ENCODE measurements around the gene ZNF19. TPM values are rescaled to one million over a fixed set of nuclear protein-coding genes. Genes with fewer than 3 reads are reported as not detected.

Gene ZNF19
- total RNA-seq (1 to 10 TPM; 5.1 to 6.3 TPM), total RNA-seq (2.3 to 3.7 reads per million in 2 donors)

DNA sequence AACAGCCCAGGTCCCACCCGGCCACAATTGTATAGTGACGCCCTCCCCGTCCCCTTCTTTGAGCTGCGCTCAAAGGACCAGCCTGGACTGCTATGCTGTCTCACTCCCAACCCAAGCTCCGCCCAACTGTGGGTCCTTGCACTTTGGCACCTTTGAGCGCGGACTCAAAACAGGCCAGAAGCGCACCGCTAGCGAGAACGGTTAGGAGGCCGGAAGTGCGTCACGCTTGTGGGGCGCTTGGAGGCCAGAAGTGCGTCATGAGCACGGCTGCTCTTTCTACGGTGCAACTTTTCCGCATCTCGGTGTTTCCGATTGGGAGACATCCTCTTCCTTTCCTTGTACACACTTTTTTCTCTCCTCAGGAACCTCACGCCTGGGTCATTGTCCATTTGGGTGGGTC is at the start of gene ZNF19:
TSS of gene ZNF19 (minus strand) at position 203 of the 400 bp plus-strand sequence. CDS start 7,210 bp downstream, outside the sequence.
- peaks cover 15% of the 10 kb centered on the region for H3K27me3 Mint-ChIP-seq
- no peaks in the 10 kb centered on the region for H3K36me3 Mint-ChIP-seq (ENCODE audit: low read depth)
- H3K9me3 ChIP-seq (ENCODE audit: control insufficient read depth, low read length, poor library complexity, severe bottlenecking) = no peaks in the 10 kb centered on the region
- peaks cover 4% of the 10 kb centered on the region for H3K4me1 Mint-ChIP-seq
- H3K27ac Mint-ChIP-seq = no peak within 1 kb of the TSS
- ATAC-seq (no peak), DNase-seq (no peak)
- H3K4me3 Mint-ChIP-seq = no peak within 1 kb of the TSS

DNA sequence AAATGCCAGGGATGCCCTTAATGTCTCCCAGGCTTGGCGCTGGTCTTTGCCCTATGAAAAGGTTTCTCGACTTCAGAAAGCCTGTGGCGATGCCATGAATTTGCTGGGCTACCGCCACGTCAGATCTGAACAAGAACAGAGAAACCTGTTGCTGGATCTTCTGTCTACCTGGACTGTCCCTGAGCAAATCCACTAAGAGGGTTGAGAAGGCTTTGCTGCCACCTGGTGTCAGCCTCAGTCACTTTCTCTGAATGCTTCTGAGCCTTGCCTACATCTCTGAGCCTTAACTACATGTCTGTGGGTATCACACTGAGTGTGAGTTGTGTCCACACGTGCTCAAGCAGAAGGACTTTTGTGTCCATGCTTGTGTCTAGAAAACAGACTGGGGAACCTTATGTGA is 48.5 kb upstream of the ZNF19 start:
- ATAC-seq (peak; percentile 62), DNase-seq (no peak)
- Mint-ChIP-seq H3K27ac (no peak overlapping the region), H3K4me3 (no peak overlapping the region), H3K4me1 (peaks cover 4% of the 10 kb centered on the region), H3K36me3 (ENCODE audit: low read depth) (no peaks in the 10 kb centered on the region), H3K27me3 (peaks cover 14% of the 10 kb centered on the region)
- no peaks in the 10 kb centered on the region for H3K9me3 ChIP-seq (ENCODE audit: control insufficient read depth, low read length, poor library complexity, severe bottlenecking)

DNA sequence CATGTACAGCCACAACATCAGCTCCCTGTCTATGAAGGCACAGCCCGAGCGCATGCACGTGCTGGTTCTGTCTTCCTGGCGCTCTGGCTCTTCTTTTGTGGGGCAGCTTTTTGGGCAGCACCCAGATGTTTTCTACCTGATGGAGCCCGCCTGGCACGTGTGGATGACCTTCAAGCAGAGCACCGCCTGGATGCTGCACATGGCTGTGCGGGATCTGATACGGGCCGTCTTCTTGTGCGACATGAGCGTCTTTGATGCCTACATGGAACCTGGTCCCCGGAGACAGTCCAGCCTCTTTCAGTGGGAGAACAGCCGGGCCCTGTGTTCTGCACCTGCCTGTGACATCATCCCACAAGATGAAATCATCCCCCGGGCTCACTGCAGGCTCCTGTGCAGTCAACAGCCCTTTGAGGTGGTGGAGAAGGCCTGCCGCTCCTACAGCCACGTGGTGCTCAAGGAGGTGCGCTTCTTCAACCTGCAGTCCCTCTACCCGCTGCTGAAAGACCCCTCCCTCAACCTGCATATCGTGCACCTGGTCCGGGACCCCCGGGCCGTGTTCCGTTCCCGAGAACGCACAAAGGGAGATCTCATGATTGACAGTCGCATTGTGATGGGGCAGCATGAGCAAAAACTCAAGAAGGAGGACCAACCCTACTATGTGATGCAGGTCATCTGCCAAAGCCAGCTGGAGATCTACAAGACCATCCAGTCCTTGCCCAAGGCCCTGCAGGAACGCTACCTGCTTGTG is 47.8 kb upstream of the ZNF19 start:
- Mint-ChIP-seq H3K36me3 (ENCODE audit: low read depth) (no peaks in the 10 kb centered on the region), H3K27ac (no peak overlapping the region), H3K4me1 (no peaks in the 10 kb centered on the region), H3K27me3 (peaks cover 13% of the 10 kb centered on the region), H3K4me3 (no peak overlapping the region)
- DNase-seq (no peak), ATAC-seq (no peak)
- no peaks in the 10 kb centered on the region for H3K9me3 ChIP-seq (ENCODE audit: control insufficient read depth, low read length, poor library complexity, severe bottlenecking)

DNA sequence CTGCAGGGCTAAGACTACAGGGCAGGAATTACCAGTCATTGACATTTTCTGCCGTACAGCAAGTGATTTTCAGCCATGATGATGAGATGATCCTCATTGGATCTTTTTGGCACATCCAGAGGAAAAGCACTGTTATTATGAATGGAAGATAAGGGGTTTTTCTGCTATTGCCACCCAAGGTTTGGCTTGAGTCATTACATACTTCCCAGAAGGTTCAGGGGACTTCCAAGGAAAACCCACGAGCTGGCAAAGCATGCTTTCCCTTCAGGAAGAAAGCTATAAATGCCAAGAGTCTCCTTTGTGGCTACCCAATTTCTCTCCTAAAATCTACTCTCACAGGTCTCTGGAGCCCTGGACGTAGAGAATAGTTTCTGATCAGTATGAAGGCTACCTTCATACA is 43.2 kb upstream of the ZNF19 start:
- DNase-seq (no peak), ATAC-seq (no peak)
- H3K9me3 ChIP-seq (ENCODE audit: control insufficient read depth, low read length, poor library complexity, severe bottlenecking) = no peaks in the 10 kb centered on the region
- Mint-ChIP-seq H3K27ac (no peak overlapping the region), H3K36me3 (ENCODE audit: low read depth) (peaks cover 2% of the 10 kb centered on the region), H3K27me3 (peaks cover 35% of the 10 kb centered on the region), H3K4me1 (no peaks in the 10 kb centered on the region), H3K4me3 (no peak overlapping the region)

DNA sequence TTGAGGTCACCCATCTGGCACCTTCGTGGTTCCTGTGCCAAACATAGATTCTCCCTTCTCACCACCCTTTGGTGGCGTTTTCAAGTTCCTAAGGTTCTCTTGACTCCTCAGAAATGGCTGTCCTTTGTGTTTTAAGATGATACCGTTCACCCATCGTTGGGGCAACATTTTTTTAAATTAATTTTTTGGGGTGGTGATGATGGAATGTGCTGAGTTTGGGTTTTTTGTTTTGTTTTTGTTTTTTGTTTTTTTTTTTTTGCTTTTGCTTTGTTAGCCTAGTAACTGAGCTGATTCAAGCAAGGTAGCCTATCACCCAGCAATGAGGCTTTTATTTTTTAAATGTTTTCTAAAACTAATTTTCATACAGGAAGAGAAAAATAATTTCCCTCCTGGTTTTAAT is 39.7 kb upstream of the ZNF19 start:
- ATAC-seq (no peak), DNase-seq (no peak)
- peaks cover 61% of the 10 kb centered on the region for H3K27me3 Mint-ChIP-seq
- H3K4me3 Mint-ChIP-seq = no peak overlapping the region
- H3K27ac Mint-ChIP-seq = no peak overlapping the region
- H3K4me1 Mint-ChIP-seq = no peaks in the 10 kb centered on the region
- no peaks in the 10 kb centered on the region for H3K9me3 ChIP-seq (ENCODE audit: control insufficient read depth, low read length, poor library complexity, severe bottlenecking)
- H3K36me3 Mint-ChIP-seq (ENCODE audit: low read depth) = peaks cover 4% of the 10 kb centered on the region

DNA sequence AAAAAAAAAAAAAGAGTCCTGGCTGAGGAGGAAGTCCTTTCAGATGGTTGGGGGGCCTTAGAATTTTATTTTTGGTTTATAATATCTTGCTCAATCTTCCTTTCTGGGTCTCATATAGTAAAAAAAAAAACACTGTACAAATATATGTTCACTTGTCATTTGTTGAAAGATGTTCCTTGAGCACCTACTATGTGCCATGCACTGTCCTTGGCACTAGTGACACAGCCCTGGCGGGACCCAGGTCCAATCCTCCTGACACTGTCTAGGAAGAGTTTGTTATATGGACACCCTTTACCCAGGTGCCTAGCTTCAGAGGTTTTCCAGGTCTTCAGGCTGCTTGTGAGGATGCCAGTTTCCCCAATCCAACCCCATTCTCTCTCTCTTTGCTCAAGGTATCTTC is 39.1 kb upstream of the ZNF19 start:
- Mint-ChIP-seq H3K4me1 (no peaks in the 10 kb centered on the region), H3K4me3 (no peak overlapping the region), H3K27ac (no peak overlapping the region), H3K36me3 (ENCODE audit: low read depth) (peaks cover 4% of the 10 kb centered on the region), H3K27me3 (peaks cover 68% of the 10 kb centered on the region)
- no peak for DNase-seq
- ATAC-seq = no peak
- no peaks in the 10 kb centered on the region for H3K9me3 ChIP-seq (ENCODE audit: control insufficient read depth, low read length, poor library complexity, severe bottlenecking)

DNA sequence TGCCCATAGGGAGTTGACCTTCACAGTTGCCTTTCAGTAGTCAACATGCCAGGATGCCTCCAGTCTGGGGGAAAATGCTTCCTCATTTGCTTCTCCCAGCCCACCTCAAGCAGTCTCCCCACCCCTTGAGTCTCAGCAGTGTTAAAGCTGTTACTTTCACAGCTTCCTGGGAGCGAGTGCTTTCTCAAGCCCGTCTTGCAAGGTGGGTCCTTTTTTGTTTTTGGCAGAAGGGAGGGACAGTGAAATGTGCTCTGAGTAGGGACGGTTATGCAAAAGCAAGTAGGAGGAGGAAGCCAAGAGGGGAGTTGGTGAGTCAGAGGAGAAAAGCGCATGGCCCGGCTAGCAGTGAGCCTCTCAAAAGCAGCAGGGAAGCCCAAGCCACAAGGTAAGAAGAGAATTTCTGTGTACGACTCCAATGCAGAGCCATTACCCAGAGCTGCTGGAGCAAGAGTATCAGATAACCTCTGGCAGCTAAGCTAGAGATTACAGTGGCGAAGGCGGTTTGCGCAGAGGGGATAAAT is 37.0 kb upstream of the ZNF19 start, which contains the start of gene CHST4:
TSS of gene CHST4 (plus strand) at position 316 of the 521 bp plus-strand sequence. CDS start 10,252 bp downstream, outside the sequence.
- Mint-ChIP-seq H3K27me3 (peaks cover 75% of the 10 kb centered on the region), H3K4me3 (no peak within 1 kb of the TSS), H3K4me1 (no peaks in the 10 kb centered on the region), H3K36me3 (ENCODE audit: low read depth) (peaks cover 5% of the 10 kb centered on the region), H3K27ac (no peak within 1 kb of the TSS)
- no peak for ATAC-seq
- no peaks in the 10 kb centered on the region for H3K9me3 ChIP-seq (ENCODE audit: control insufficient read depth, low read length, poor library complexity, severe bottlenecking)
- DNase-seq = no peak

DNA sequence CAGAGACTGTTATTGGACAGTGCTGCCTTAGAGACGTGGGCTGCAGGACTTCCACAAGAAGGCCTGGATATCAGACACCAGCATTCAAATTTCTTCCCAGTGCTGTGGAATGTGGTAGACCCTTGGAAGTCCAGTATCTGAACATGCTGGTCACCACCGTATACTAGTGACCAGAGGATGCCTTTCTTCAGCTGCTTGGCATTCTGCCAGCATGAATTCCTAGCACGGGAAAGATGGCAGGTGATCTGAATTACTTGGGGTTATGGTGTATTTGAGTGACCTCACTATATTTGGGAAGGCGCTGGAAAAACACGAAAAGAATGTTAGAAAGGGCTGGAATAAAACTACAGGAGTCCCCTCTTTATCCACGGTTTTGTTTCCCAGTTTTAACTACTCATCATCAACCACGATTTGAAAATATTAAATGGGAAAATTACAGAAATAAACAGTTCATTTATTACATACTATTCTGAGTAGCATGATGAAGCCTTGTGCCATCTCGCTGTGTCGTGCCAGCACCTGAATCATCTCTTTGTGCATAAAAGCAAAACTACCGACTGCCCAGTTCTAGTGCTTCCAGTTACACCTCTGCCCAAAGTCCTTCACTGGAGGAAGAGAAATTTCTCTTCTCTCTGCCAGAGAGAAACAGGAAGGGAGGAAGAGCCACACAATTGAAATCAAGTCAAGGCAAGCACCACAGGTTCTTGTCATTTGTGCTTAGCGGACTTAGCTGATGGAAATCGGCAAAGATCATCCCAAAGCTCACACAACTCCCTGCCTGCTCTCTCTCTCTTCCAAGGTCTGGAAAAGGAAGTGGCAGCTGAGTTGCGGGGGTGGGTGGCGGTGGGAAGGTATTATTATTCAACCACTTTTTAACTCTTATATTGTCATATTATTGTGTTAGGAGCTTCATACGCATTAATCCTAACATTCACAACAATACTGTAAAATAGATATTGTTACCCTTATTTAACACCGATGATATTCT is 35.7 kb upstream of the ZNF19 start:
- H3K9me3 ChIP-seq (ENCODE audit: control insufficient read depth, low read length, poor library complexity, severe bottlenecking) = no peaks in the 10 kb centered on the region
- H3K4me1 Mint-ChIP-seq = no peaks in the 10 kb centered on the region
- DNase-seq (no peak), ATAC-seq (no peak)
- no peak overlapping the region for H3K27ac Mint-ChIP-seq
- peaks cover 5% of the 10 kb centered on the region for H3K36me3 Mint-ChIP-seq (ENCODE audit: low read depth)
- peaks cover 67% of the 10 kb centered on the region for H3K27me3 Mint-ChIP-seq
- no peak overlapping the region for H3K4me3 Mint-ChIP-seq

DNA sequence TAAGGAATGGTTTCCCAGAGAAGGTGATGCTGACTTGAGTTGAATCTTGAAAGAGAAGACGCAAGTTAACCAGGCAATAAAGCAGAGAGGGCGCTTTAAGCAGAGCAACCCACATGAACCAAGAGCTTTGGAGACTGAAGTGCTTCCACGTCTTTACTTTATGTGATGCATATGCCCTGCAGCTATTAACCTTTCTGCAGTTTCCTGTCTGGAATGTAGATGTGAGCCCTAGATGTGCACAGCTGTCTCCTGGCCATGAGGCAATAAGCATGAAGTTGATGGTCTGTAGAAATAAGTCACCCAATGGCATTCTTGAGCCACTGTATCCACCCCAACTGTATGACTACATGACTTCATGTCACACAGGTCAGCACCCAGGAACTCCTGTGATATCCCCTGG is 31.4 kb upstream of the ZNF19 start:
- ATAC-seq = no peak
- no peak overlapping the region for H3K4me3 Mint-ChIP-seq

DNA sequence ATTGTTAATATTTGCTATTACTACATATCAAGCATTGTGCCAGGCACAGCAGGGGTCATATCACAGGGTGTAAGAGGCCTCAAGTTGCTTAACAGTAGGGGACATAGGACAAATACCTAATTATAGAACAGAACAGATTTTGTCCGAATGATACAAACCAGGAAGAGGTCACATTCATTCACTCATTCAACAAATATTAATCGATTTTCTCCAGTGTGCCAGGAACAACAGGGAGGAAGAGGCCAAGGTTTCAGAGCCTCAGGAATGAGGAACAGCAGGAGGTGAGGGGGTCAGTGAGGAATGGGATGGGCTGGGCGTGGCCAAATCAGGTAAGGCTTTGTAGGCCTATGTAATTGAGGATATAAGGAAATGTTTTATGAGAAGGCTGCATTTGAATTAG is 25.9 kb upstream of the ZNF19 start:
- no peak overlapping the region for H3K4me3 Mint-ChIP-seq
- H3K36me3 Mint-ChIP-seq (ENCODE audit: low read depth) = peaks cover 2% of the 10 kb centered on the region
- peaks cover 36% of the 10 kb centered on the region for H3K27me3 Mint-ChIP-seq
- no peaks in the 10 kb centered on the region for H3K4me1 Mint-ChIP-seq
- ATAC-seq (no peak), DNase-seq (no peak)
- no peak overlapping the region for H3K27ac Mint-ChIP-seq
- H3K9me3 ChIP-seq (ENCODE audit: control insufficient read depth, low read length, poor library complexity, severe bottlenecking) = no peaks in the 10 kb centered on the region

More for the DNA sequence above, 31.4 kb upstream of the ZNF19 start:
- no peak for DNase-seq
- H3K9me3 ChIP-seq (ENCODE audit: control insufficient read depth, low read length, poor library complexity, severe bottlenecking) = no peaks in the 10 kb centered on the region
- H3K27me3 Mint-ChIP-seq = peaks cover 35% of the 10 kb centered on the region
- no peak overlapping the region for H3K27ac Mint-ChIP-seq
- peaks cover 3% of the 10 kb centered on the region for H3K36me3 Mint-ChIP-seq (ENCODE audit: low read depth)
- no peaks in the 10 kb centered on the region for H3K4me1 Mint-ChIP-seq

DNA sequence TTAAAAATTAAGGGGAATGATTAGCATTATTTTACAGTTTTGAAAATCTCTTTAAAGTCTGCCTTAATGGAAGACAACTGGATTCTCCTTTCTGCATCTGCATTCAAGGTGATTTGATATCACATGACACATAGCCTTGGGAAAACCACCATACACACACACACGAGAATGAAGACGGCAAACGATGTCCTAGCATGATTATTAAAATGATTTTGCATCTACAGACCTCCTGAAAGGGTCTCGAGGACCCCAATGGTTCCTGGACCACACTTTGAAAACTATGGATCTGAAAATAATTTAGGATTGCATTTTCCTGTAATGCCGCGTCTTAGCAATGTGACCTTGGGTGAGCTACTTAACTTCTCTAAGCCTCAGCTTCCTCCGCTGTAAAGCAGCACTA is 25.4 kb upstream of the ZNF19 start:
- H3K27ac Mint-ChIP-seq = no peak overlapping the region
- no peak for DNase-seq
- no peak for ATAC-seq
- H3K27me3 Mint-ChIP-seq = peaks cover 41% of the 10 kb centered on the region
- H3K36me3 Mint-ChIP-seq (ENCODE audit: low read depth) = peaks cover 2% of the 10 kb centered on the region
- no peaks in the 10 kb centered on the region for H3K4me1 Mint-ChIP-seq
- H3K4me3 Mint-ChIP-seq = no peak overlapping the region
- no peaks in the 10 kb centered on the region for H3K9me3 ChIP-seq (ENCODE audit: control insufficient read depth, low read length, poor library complexity, severe bottlenecking)

DNA sequence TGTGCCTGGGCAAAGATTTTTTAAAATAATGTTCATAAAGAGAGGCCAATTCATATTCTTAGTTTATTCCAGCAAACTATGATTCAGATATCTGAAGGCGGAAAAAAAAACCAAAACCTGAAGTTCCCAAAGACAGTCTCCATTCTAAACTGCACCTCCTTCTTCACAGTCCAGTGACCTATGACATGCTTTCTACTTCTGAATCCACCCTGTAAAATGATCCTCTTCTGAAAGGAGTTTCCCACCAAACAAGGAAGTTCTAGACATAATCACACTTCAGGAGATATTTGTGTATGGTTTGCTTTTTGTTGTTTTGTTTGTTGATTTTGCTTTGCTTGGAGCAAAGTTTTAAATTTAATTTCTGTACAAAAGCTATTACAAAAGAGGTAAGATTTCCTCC is 24.2 kb upstream of the ZNF19 start:
- no peaks in the 10 kb centered on the region for H3K9me3 ChIP-seq (ENCODE audit: control insufficient read depth, low read length, poor library complexity, severe bottlenecking)
- Mint-ChIP-seq H3K27ac (no peak overlapping the region), H3K27me3 (peaks cover 42% of the 10 kb centered on the region), H3K4me1 (no peaks in the 10 kb centered on the region), H3K4me3 (no peak overlapping the region), H3K36me3 (ENCODE audit: low read depth) (peaks cover 2% of the 10 kb centered on the region)
- no peak for ATAC-seq
- DNase-seq = no peak

DNA sequence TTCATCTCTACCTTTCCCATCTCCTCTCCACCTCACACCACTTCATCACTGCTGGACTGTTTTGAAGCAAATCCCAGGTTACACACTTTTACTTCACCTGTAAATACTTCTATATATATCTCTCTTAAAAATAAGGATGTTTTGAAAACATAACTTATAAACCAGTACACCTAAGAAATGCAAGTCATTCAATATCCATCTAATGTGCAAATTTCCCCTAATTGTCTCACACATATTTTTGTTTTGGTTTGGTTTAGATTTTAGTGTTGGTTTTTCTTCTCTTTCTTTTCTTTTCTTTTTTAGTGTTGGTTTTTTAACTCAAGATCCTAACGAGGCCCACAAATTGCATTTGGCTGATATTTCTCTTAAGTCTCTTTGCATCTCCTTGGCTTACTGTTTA is 17.9 kb upstream of the ZNF19 start:
- Mint-ChIP-seq H3K27me3 (peaks cover 35% of the 10 kb centered on the region), H3K4me1 (no peaks in the 10 kb centered on the region), H3K36me3 (ENCODE audit: low read depth) (peaks cover 2% of the 10 kb centered on the region), H3K27ac (no peak overlapping the region), H3K4me3 (no peak overlapping the region)
- no peaks in the 10 kb centered on the region for H3K9me3 ChIP-seq (ENCODE audit: control insufficient read depth, low read length, poor library complexity, severe bottlenecking)
- no peak for DNase-seq
- ATAC-seq = no peak

Data from T-helper 17 cell (primary cell).